Raji (cell line): ENCODE measurements around the gene PRKG1.

Source experiments
- POLR2A ChIP-seq: IDR thresholded peaks from 2 replicates; pipeline ENCODE4 v1.6.1; 2011; ENCODE audit warnings: low read depth, low read length, control low read depth; ENCODE audit not compliant: insufficient read depth

The PRKG1 gene

DNA sequence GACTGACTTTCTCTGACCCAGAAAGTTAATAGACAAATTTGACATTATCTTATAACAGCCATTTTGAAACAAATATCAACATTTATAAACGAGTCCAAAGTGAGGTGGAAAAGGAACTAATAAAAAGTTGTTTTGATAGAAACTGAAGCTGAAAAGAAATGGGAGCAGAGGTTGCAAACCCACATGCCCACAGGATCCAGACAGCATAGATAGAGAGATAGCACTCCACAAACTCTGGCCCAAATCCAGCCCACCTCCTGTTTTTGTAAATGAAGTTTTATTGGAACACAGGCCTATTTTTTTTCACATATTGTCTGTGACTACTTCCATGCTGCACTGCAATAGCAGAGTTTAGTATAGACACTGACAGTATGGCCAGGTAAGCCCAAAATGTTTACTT is 171.9 kb downstream of the PRKG1 start:
- TF ChIP-seq POLR2A = no peak

DNA sequence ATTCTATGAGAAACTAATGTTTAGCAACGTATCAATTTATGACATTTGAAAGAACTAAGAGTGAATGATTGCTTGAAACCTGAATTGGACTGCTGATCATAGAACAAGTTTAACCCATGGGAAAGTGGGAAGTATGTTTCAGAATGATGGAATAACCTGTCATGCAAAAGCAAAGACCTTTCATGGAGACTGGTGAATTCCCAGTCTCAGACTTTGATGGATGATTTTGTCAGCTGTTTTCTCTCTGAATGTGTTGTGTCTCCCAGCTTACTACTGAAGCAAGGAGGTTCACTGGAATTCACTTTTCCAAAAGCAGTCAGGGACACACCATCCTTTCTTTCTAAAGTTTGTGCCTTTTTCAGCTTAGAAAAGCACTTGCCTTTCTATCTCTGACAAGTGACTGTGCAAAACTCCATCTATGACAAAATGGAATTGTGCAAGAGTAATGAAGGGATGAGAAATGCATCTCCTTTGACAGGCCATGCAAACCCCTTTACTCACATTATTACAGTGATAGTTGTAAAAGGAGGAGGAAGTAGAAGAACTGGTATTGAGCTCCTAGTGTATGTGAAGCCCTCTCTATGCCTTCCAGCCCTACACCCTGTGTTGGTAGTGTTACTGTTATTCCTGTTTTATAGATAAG is 176.1 kb downstream of the PRKG1 start:
- no peak for TF ChIP-seq POLR2A

DNA sequence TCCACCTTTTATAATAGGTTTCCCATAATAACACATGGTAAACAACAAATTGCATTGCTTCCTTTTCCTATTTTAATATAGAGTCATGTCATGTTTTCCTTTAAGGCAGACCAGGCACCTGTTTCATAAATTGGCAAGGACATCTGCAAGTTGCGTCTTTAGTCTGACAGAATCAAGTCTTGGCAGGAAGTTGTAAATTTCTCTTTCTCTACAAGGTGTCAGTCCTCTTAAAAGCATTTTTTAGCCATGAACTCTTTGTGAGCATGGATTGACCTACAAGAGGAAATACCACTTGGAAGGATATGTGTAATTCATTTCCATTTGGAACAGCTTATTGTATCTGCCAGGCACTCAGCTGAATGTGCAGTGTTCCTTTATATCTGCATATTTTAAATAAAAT is 176.8 kb downstream of the PRKG1 start:
- TF ChIP-seq POLR2A = no peak

GRCh38 chr10:51255381-51255780 is 181.1 kb downstream of the PRKG1 start:
- TF ChIP-seq POLR2A = no peak

DNA sequence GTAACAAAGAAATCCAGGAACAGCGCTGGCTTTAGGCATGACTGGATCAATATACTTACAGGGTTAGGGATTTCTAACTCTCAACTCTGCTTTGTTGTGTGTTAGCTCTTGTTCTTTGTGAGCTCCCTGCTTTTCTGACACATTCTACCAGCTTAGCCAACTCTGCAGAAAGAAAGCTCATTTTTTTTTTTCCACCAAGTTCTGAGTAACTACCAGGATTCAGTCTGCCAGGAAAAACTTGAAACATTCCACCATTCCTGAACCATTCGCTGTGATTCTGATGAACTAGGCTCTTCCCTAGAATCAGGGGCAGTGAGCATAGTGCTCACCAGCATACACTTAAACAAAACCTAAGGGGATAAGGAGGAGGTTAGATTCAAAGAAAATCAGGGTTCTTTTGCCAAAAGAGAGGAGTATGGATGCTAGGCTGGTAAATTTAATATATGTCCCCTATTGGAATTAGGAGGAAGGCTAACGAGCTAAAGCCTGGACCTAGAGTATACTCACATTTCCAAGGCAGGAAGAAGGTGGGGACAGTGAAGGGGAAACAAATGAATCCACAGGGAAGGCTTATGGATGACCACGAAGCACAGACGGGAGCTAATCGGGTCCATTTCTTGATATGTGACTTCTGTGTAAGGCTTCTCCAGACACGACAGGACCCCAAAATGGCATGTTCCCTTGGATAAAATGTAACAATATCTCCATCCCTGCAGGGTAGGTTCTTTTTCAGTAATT is 183.4 kb downstream of the PRKG1 start:
- TF ChIP-seq POLR2A = no peak

- TF ChIP-seq POLR2A = no peak
Measured at GRCh38 chr10:51260376-51260775, 186.1 kb downstream of the PRKG1 start.

GRCh38 chr10:51266496-51266895 is 192.2 kb downstream of the PRKG1 start:
- no peak for TF ChIP-seq POLR2A

- TF ChIP-seq POLR2A = no peak
Measured at GRCh38 chr10:51269821-51270220, 195.5 kb downstream of the PRKG1 start.

DNA sequence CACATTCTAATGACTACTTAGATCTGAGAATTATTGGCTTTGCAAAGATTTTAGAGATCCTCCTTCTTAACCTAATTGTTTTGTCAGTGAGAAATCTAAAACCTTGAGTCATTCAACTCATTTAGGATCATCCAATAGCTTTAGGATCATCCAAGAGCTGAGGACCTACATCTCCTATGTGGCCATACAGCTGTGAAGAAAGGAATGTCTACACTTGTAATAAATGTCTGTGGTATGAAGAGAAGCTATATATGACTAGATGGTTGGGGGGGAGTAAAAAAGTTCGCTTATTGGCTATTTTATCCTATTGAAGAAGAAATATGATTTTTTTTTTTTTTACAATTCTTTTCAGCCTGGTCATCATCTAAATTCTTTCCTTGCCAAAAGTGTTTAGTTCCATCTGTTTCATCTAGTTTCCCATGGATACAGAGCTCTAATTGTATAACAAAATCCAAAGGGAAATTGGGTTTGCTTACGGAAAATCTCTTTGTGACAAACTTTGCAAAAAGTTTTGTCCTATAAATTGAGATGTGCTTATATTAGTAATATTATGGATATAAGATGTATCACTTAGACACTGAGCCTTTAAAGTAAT is 196.7 kb downstream of the PRKG1 start:
- no peak for TF ChIP-seq POLR2A

DNA sequence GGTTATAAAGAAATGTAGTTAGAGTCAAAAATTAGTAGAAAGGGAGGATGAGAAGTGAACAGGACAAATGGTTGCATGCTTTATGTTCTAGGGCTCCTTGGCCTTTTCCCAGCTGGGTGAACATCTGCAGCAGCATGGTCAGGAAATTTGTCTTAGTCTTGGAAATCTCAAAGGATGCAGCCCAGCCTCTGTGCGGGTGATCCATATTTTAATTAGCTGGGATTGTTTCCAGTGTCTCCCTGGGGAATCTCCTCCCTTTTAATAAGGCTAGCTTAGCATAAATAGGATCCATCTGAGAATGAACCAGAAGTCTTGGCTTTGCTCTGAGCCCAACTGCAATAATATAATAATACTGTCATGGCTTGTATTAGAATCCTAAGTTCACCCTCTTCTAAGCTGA is 198.3 kb downstream of the PRKG1 start:
- TF ChIP-seq POLR2A = no peak

DNA sequence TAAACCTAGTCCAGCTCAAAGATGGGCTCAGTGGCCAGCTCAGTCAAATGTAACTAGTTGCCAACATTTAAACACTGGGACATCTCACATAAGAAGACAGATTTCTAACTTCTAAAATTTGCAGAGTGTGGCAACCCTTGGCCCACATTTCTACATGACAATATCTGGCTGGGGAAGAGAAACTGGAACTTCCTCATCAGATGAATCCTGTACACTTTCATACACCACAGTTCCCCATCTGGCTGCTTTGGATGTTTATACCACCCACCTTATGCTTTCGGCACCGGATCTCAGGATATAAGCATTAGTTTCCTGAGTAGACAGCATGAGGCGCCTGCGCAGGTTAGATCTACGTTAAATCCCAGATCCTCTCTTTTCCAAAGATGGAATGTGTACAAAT is 199.3 kb downstream of the PRKG1 start:
- TF ChIP-seq POLR2A = no peak

DNA sequence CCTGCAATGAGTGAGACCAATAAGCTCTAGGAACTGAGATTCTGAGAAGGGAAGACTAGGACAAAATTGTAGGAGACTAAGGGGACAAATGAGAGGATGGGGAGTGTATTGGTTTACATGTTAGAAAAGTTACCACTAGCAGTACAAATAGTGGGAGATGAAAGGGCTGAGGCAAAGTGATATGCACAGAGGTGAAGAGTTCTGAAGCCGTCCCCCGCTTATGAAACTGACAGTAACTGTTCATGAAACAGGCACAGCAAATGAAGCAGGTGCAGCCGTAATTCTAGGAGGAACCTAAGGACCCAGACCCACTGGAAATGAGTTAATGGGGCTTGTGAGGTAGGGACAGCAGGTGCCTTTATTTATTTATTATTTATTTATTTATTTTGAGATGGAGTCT is 211.3 kb downstream of the PRKG1 start:
- TF ChIP-seq POLR2A = no peak

GRCh38 chr10:51288511-51288910 is 214.2 kb downstream of the PRKG1 start:
- no peak for TF ChIP-seq POLR2A

- TF ChIP-seq POLR2A = no peak
Measured at GRCh38 chr10:51289519-51289918, 215.2 kb downstream of the PRKG1 start.

- no peak for TF ChIP-seq POLR2A
Measured at GRCh38 chr10:51291961-51292360, 217.7 kb downstream of the PRKG1 start.

DNA sequence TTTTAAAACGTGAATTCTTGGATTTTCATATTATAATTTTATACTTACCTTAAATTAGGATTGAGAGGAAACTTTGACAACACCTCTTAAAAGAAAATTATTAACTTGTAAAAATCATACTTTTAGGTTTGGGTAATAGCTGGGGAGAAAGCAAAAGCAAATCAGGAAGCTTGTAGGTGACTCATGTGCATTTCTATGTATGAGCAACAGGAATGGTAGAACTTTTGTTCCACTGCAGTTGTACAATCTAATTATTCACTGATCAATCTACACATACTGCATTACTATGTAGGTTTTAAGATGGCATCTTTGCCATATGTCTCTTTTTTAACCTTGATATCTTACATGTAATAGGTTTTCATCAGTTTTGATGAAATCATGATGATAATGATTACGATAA is 223.2 kb downstream of the PRKG1 start:
- no peak for TF ChIP-seq POLR2A

DNA sequence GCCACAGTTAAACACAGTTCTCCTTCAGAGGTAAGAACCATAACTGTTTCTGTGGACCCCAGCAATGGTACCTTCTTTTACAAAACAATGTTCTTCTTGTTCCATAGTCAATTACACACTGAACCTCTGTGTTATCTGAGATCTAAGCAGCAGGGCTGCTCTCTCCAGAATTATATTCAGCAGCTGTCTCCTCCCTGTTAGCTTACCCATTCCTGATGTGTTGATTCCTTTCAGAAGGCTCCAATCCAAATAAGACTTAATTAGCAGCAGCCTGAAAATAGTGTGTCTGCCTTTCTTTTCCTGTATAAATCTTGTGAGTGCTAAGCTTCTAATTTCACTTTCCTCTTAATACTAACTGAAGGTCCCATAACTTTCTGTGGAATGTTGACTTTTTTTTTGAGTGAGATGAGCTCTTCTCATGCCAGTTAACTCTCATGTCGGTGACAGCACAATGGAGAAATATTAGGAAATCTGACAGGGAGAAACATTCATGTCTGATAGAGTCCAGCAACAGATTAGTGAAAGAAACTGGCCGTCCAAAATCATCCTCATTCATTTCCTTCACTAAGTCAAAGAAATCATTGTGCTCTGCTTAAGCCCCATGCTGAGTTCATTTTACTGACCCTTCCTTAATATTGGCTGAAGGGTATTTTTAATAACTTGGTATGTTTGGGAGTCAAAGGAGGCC is 226.5 kb downstream of the PRKG1 start:
- TF ChIP-seq POLR2A = no peak

GRCh38 chr10:51301644-51302043 is 227.4 kb downstream of the PRKG1 start:
- no peak for TF ChIP-seq POLR2A
